Ishikawa (cell line): ENCODE measurements around the gene SYNC.

Experiments used
- CEBPB ChIP-seq: IDR thresholded peaks from 2 replicates; pipeline ENCODE4 v1.6.1; 2012
- CREB1 ChIP-seq: IDR thresholded peaks from 2 replicates; pipeline ENCODE4 v1.6.1; 2012; ENCODE audit warnings: low read depth
- EGR1 ChIP-seq: IDR thresholded peaks from 2 replicates; pipeline ENCODE4 v1.6.1; 2012
- EP300 ChIP-seq: IDR thresholded peaks from 2 replicates; pipeline ENCODE4 v1.6.1; 2012; ENCODE audit warnings: borderline replicate concordance
- FOXM1 ChIP-seq: IDR thresholded peaks from 2 replicates; pipeline ENCODE4 v1.6.1; 2012; ENCODE audit warnings: low read depth, borderline replicate concordance
- NFIC ChIP-seq: IDR thresholded peaks from 2 replicates; pipeline ENCODE4 v1.6.1; 2012
- RAD21 ChIP-seq: IDR thresholded peaks from 2 replicates; pipeline ENCODE4 v1.6.1; 2012; ENCODE audit warnings: low read depth
- TAF1 ChIP-seq: IDR thresholded peaks from 2 replicates; pipeline ENCODE4 v1.6.1; 2012; ENCODE audit warnings: low read depth, mild to moderate bottlenecking
- TCF12 ChIP-seq: IDR thresholded peaks from 2 replicates; pipeline ENCODE4 v1.6.1; 2012; ENCODE audit warnings: low read depth
- TEAD4 ChIP-seq: IDR thresholded peaks from 2 replicates; pipeline ENCODE4 v1.6.1; 2012
- YY1 ChIP-seq: IDR thresholded peaks from 2 replicates; pipeline ENCODE4 v1.6.1; 2012; ENCODE audit warnings: low read depth
- ZBTB7A ChIP-seq: IDR thresholded peaks from 2 replicates; pipeline ENCODE4 v1.6.1; 2012; ENCODE audit warnings: low read depth
- TF ChIP-seq, protein P1 (sequence below): IDR thresholded peaks from 2 replicates; pipeline ENCODE4 v1.6.1; 2012
- TF ChIP-seq, protein P2 (sequence below): IDR thresholded peaks from 2 replicates; pipeline ENCODE4 v1.6.1; 2012
- TF ChIP-seq, protein P3 (sequence below): IDR thresholded peaks from 2 replicates; pipeline ENCODE4 v1.6.1; 2012; ENCODE audit warnings: low read depth, mild to moderate bottlenecking

Gene SYNC

DNA sequence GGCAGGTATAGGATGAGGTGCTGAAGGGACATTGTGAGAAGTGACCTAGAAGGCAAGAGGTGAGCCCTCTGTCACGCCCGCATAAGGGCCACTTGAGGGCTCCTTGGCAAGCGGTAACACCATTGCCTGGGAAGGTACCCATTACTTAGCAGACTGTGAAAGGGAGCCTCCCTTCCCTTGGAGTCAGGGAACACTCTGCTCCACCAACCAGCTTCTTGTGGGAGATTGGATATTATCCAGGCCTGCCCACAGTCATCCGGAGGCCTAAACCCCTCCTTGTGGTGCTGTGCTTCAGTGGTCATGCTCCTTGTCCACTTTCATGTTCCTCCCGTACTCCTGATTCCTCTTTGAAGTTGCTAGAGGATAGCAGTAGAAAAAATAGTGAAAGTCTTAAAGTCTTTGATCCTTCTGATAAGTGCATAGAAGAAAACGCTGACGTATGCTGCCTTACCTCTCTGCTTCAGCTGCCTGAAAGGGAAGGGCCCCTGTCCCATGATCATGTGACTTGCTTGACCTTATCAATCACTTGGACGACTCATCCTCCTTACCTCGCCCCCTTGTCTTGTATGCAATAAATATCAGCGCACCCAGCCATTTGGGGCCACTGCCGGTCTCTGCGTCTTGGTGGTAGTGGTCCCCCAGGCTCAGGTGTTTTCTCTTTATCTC is 35.5 kb downstream of the SYNC start:
- TF ChIP-seq NFIC (no peak), TEAD4 (no peak), ZBTB7A (no peak), EGR1 (no peak), FOXM1 (no peak), EP300 (no peak), TAF1 (no peak), CEBPB (no peak), CREB1 (no peak), YY1 (no peak)
- TF ChIP-seq, protein P1, sequence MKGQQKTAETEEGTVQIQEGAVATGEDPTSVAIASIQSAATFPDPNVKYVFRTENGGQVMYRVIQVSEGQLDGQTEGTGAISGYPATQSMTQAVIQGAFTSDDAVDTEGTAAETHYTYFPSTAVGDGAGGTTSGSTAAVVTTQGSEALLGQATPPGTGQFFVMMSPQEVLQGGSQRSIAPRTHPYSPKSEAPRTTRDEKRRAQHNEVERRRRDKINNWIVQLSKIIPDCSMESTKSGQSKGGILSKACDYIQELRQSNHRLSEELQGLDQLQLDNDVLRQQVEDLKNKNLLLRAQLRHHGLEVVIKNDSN, result no peak
- TF ChIP-seq, protein P2, sequence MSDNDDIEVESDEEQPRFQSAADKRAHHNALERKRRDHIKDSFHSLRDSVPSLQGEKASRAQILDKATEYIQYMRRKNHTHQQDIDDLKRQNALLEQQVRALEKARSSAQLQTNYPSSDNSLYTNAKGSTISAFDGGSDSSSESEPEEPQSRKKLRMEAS, result no peak
- TF ChIP-seq, protein P3, sequence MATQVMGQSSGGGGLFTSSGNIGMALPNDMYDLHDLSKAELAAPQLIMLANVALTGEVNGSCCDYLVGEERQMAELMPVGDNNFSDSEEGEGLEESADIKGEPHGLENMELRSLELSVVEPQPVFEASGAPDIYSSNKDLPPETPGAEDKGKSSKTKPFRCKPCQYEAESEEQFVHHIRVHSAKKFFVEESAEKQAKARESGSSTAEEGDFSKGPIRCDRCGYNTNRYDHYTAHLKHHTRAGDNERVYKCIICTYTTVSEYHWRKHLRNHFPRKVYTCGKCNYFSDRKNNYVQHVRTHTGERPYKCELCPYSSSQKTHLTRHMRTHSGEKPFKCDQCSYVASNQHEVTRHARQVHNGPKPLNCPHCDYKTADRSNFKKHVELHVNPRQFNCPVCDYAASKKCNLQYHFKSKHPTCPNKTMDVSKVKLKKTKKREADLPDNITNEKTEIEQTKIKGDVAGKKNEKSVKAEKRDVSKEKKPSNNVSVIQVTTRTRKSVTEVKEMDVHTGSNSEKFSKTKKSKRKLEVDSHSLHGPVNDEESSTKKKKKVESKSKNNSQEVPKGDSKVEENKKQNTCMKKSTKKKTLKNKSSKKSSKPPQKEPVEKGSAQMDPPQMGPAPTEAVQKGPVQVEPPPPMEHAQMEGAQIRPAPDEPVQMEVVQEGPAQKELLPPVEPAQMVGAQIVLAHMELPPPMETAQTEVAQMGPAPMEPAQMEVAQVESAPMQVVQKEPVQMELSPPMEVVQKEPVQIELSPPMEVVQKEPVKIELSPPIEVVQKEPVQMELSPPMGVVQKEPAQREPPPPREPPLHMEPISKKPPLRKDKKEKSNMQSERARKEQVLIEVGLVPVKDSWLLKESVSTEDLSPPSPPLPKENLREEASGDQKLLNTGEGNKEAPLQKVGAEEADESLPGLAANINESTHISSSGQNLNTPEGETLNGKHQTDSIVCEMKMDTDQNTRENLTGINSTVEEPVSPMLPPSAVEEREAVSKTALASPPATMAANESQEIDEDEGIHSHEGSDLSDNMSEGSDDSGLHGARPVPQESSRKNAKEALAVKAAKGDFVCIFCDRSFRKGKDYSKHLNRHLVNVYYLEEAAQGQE, result no peak

DNA sequence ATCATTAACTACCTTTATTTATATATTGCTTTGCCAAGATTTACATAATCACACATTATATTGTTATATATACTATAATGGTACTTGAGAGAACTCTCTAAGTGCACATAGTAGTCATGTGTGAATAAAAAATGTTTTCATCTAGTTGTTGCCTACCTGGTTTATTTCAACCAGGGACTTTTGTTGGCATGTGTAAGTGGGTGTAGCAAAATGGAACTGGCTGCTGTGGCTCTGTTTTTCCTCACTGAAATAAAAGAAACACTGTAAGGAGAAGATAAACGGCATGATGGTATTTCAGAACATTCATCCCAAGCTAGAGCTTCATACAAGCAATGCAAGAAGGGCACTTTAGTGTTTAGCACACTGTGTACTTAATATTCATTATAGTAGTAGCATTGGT is 36.7 kb downstream of the SYNC start:
- TF ChIP-seq ZBTB7A (no peak), TEAD4 (no peak), CREB1 (no peak), TAF1 (no peak), YY1 (no peak), EP300 (no peak), RAD21 (no peak), CEBPB (no peak), FOXM1 (no peak), TCF12 (no peak), NFIC (no peak), EGR1 (no peak)
- TF ChIP-seq, protein P1, result no peak
- TF ChIP-seq, protein P3, result no peak
- TF ChIP-seq, protein P2, result no peak

DNA sequence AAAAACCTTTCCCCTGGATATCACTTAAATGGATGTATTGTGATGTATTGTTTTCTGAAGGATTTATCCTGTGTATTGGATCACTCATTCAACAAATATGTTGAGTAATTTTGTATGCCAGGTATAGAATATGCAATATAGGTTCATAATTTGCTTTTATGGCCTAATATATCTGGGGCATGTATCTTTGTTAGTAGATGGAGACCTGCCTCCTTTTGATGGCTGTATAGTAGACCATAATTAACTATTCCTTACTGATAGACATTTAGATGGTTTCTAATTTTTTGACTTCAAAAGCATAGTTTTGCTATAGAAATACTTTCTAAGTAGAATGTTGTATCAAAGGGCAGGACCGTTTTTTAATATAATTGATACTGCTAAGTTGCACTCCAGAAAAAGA is 43.0 kb downstream of the SYNC start:
- TF ChIP-seq YY1 (no peak), RAD21 (no peak), CEBPB (no peak), TAF1 (no peak), TCF12 (no peak), EGR1 (no peak), EP300 (no peak), ZBTB7A (no peak), FOXM1 (no peak), NFIC (no peak), TEAD4 (no peak), CREB1 (no peak)
- TF ChIP-seq, protein P2, result no peak
- TF ChIP-seq, protein P1, result no peak
- TF ChIP-seq, protein P3, result no peak
